Upper lobe of right lung (tissue), 1 donor: Measurements from ENCODE around the gene YKT6. TPM values are rescaled to one million over a fixed set of nuclear protein-coding genes. Genes with fewer than 3 reads are reported as not detected.
A peak's percentile ranks its signal among the peaks of the same experiment; 100 is the strongest.

Source experiments
- ATAC-seq: fragments of 200-7000 bp; cut with Tn5 transposase; one replicate; pipeline ENCODE4 v1.9.1; 2020; ENCODE audit warnings: mild to moderate bottlenecking, moderate library complexity
- DNase-seq: peaks from one replicate; pipeline ENCODE4 v3.0.0-alpha.2; 2020
- H3K27ac ChIP-seq: fragments of 200-600 bp; one replicate; pipeline ENCODE4 v1.8.0; 2022
- H3K27me3 ChIP-seq: fragments of 200-600 bp; one replicate; pipeline ENCODE4 v1.8.0; 2022; ENCODE audit warnings: mild to moderate bottlenecking
- H3K36me3 ChIP-seq: fragments of 200-600 bp; one replicate; pipeline ENCODE4 v1.8.0; 2022
- H3K4me1 ChIP-seq: fragments of 200-600 bp; one replicate; pipeline ENCODE4 v1.8.0; 2022
- H3K4me3 ChIP-seq: fragments of 200-600 bp; one replicate; pipeline ENCODE4 v1.8.0; 2022; ENCODE audit warnings: mild to moderate bottlenecking
- H3K9me3 ChIP-seq: fragments of 200-600 bp; one replicate; pipeline ENCODE4 v1.8.0; 2022
- CTCF ChIP-seq: fragments of 200-600 bp; IDR thresholded peaks from one replicate; pipeline ENCODE4 v1.8.0; 2022; ENCODE audit warnings: antibody characterized with exemption
- intact Hi-C: fragments of 100-400 bp; cut with DNase I; formaldehyde crosslinking; loops from one replicate; pipeline ENCODE4 v1.11.0; 2022
- total RNA-seq: library from RNA; stranded (reverse); fragmentation: NEBNext Ultra II Directional; extraction: Animal tissue kit (Norgen Biotek cat#: 25700); gene quantifications from one replicate; pipeline ENCODE4 v1.2.1, GENCODE V29; 2021
- donor health status: DM: no; HTN: yes; CAD: no; lungs with severe emphysema.

The YKT6 gene
- total RNA-seq, 1 donor from 2014 or later = 54.7 TPM

- peak; percentile 55 for DNase-seq
- no peak overlapping the region for H3K4me3 ChIP-seq
- no peaks in the 10 kb centered on the region for H3K9me3 ChIP-seq
- H3K27me3 ChIP-seq = peaks cover 17% of the 10 kb centered on the region
- no peaks in the 10 kb centered on the region for H3K4me1 ChIP-seq
- intact Hi-C loops = no loop called here
- no peak for TF ChIP-seq CTCF
- H3K36me3 ChIP-seq = no peaks in the 10 kb centered on the region
- H3K27ac ChIP-seq = no peak overlapping the region
- no peak for ATAC-seq
These were observed 22.7 kb downstream of the YKT6 start for GRCh38 chr7:44223362-44224079.

GRCh38 chr7:44224080-44224973 lies 23.5 kb downstream of the YKT6 start:
- DNase-seq (peak; percentile 53), ATAC-seq (no peak)
- no peak overlapping the region for H3K4me3 ChIP-seq
- no peaks in the 10 kb centered on the region for H3K4me1 ChIP-seq
- no peaks in the 10 kb centered on the region for H3K36me3 ChIP-seq
- H3K27me3 ChIP-seq = peaks cover 17% of the 10 kb centered on the region
- H3K9me3 ChIP-seq = no peaks in the 10 kb centered on the region
- no peak for TF ChIP-seq CTCF
- intact Hi-C loops = no loop called here
- H3K27ac ChIP-seq = no peak overlapping the region

GRCh38 chr7:44224974-44225565 lies 24.3 kb downstream of the YKT6 start:
- no peak for ATAC-seq
- H3K36me3 ChIP-seq = no peaks in the 10 kb centered on the region
- DNase-seq = no peak
- no peaks in the 10 kb centered on the region for H3K4me1 ChIP-seq
- intact Hi-C loops = no loop called here
- H3K27ac ChIP-seq = no peak overlapping the region
- H3K4me3 ChIP-seq = no peak overlapping the region
- peaks cover 17% of the 10 kb centered on the region for H3K27me3 ChIP-seq
- H3K9me3 ChIP-seq = no peaks in the 10 kb centered on the region
- TF ChIP-seq CTCF = no peak

GRCh38 chr7:44225566-44226395 lies 25.0 kb downstream of the YKT6 start:
- H3K9me3 ChIP-seq = no peaks in the 10 kb centered on the region
- H3K36me3 ChIP-seq = no peaks in the 10 kb centered on the region
- H3K4me3 ChIP-seq = no peak overlapping the region
- no peak for TF ChIP-seq CTCF
- no peak overlapping the region for H3K27ac ChIP-seq
- DNase-seq = no peak
- no peaks in the 10 kb centered on the region for H3K4me1 ChIP-seq
- peaks cover 17% of the 10 kb centered on the region for H3K27me3 ChIP-seq
- intact Hi-C loops = no loop called here
- no peak for ATAC-seq

- TF ChIP-seq CTCF = no peak
- DNase-seq (no peak), ATAC-seq (no peak)
- H3K9me3 ChIP-seq = no peaks in the 10 kb centered on the region
- H3K27me3 ChIP-seq = peaks cover 17% of the 10 kb centered on the region
- H3K4me1 ChIP-seq = no peaks in the 10 kb centered on the region
- H3K27ac ChIP-seq = no peak overlapping the region
- no peak overlapping the region for H3K4me3 ChIP-seq
- intact Hi-C loops = no loop called here
- H3K36me3 ChIP-seq = no peaks in the 10 kb centered on the region
These were observed 25.6 kb downstream of the YKT6 start for GRCh38 chr7:44226396-44226753.
